OCI-LY7 (cell line): ENCODE data around the gene DVL1. TPM values are rescaled to one million over a fixed set of nuclear protein-coding genes. Genes with fewer than 3 reads are reported as not detected.
A peak's percentile ranks its signal among the peaks of the same experiment; 100 is the strongest.

Source experiments
- BruUV-seq: library from RNA; stranded (reverse); fragments of 400-500 nt; replicated peaks from 2 replicates; lab custom pipeline; 2021; lab: Mats Ljungman, UMichigan
- CTCF ChIA-PET: fragments of 300-600 bp; sonication (Branson Sonifier 250); formaldehyde crosslinking; loops from one replicate; lab custom pipeline; 2022; ENCODE audit warnings: antibody characterized with exemption; ENCODE audit not compliant: unreplicated experiment; lab: Charles Lee
- POLR2A ChIA-PET: fragments of 300-600 bp; sonication (Branson Sonifier 250); formaldehyde crosslinking; loops from one replicate; lab custom pipeline; 2022; ENCODE audit warnings: antibody characterized with exemption; lab: Charles Lee
- DNase-seq: peaks from one replicate; pipeline ENCODE4 v3.0.0-alpha.2; 2015; ENCODE audit warnings: low spot score
- H2AFZ ChIP-seq: fragments of 200-600 bp; sonication (generic), shearing (Covaris generic); 2 replicates; pipeline ENCODE4 v1.6.1; 2014; ENCODE audit warnings: mild to moderate bottlenecking, antibody characterized with exemption, low read length, moderate library complexity
- H3K27ac ChIP-seq: fragments of 200-600 bp; sonication (generic); 2 replicates; pipeline ENCODE4 v1.5.1; 2014; ENCODE audit warnings: mixed run types, low read depth, mild to moderate bottlenecking, moderate library complexity, low read length, inconsistent platforms; ENCODE audit not compliant: poor library complexity, severe bottlenecking
- H3K36me3 ChIP-seq: fragments of 200-600 bp; sonication (generic); 2 replicates; pipeline ENCODE4 v1.6.1; 2014; ENCODE audit warnings: mild to moderate bottlenecking, antibody characterized with exemption, low read length, moderate library complexity, mixed read lengths; ENCODE audit not compliant: insufficient read depth
- H3K4me1 ChIP-seq: fragments of 200-600 bp; sonication (generic); 2 replicates; pipeline ENCODE4 v1.5.1; 2014; ENCODE audit warnings: mild to moderate bottlenecking, low read length; ENCODE audit not compliant: insufficient read depth, poor library complexity, severe bottlenecking
- H3K4me2 ChIP-seq: fragments of 200-600 bp; sonication (generic); 2 replicates; pipeline ENCODE4 v1.6.1; 2014; ENCODE audit warnings: mild to moderate bottlenecking, low read length
- H3K4me3 ChIP-seq: fragments of 200-600 bp; sonication (generic); 2 replicates; pipeline ENCODE4 v1.5.1; 2014; ENCODE audit warnings: mild to moderate bottlenecking, low read depth, low read length; ENCODE audit not compliant: poor library complexity, severe bottlenecking
- H3K79me2 ChIP-seq: fragments of 200-600 bp; sonication (generic); 2 replicates; pipeline ENCODE4 v1.6.1; 2016; ENCODE audit warnings: low read depth, mild to moderate bottlenecking, low read length, moderate library complexity, mixed read lengths; ENCODE audit not compliant: insufficient read depth
- H3K9me2 ChIP-seq: fragments of 200-600 bp; sonication (generic); 2 replicates; pipeline ENCODE4 v1.6.1; 2016; ENCODE audit warnings: mild to moderate bottlenecking, low read length, mixed read lengths; ENCODE audit not compliant: insufficient read depth
- H3K9me3 ChIP-seq: fragments of 200-600 bp; sonication (generic); 2 replicates; pipeline ENCODE4 v1.6.1; 2014; ENCODE audit warnings: mild to moderate bottlenecking, mixed run types, low read length, mixed read lengths
- H4K20me1 ChIP-seq: fragments of 200-600 bp; sonication (generic); 2 replicates; pipeline ENCODE4 v1.6.1; 2014; ENCODE audit warnings: mild to moderate bottlenecking, antibody characterized with exemption, low read length, moderate library complexity, mixed read lengths; ENCODE audit not compliant: insufficient read depth
- EZH2phosphoT487 ChIP-seq: fragments of 200-600 bp; sonication (generic); IDR thresholded peaks from 2 replicates; pipeline ENCODE4 v1.6.1; 2018; ENCODE audit warnings: low read depth, borderline replicate concordance, mild to moderate bottlenecking, mixed run types, antibody characterized with exemption, low read length, moderate library complexity, mixed read lengths
- intact Hi-C: fragments of 100-400 bp; cut with micrococcal nuclease; formaldehyde crosslinking; loops from one replicate; pipeline ENCODE4 v1.10.0; 2022; ENCODE audit not compliant: unreplicated experiment
- total RNA-seq, 2 experiments: library from RNA; depleted of rRNA in 1 of 2; stranded (reverse); fragments of >200 nt in 1 of 2; shearing (Covaris generic) in 1 of 2; gene quantifications; 2 replicates each; pipeline ENCODE4 v1.2.3, GENCODE V29; 2014 to 2022
- TF ChIP-seq, protein P1 (sequence below): fragments of 200-600 bp; sonication (generic); conservative IDR thresholded peaks from 2 replicates; pipeline ENCODE4 v1.5.1; 2014; ENCODE audit warnings: mild to moderate bottlenecking, antibody characterized with exemption, low read length, moderate library complexity, mixed read lengths

Gene DVL1
- total RNA-seq, 2 experiments from 2014 or later = 27.8 to 47.1 TPM

- H2AFZ ChIP-seq = no peak overlapping the region
- H3K36me3 ChIP-seq = peaks cover 81% of the 10 kb centered on the region
- TF ChIP-seq, protein P1, sequence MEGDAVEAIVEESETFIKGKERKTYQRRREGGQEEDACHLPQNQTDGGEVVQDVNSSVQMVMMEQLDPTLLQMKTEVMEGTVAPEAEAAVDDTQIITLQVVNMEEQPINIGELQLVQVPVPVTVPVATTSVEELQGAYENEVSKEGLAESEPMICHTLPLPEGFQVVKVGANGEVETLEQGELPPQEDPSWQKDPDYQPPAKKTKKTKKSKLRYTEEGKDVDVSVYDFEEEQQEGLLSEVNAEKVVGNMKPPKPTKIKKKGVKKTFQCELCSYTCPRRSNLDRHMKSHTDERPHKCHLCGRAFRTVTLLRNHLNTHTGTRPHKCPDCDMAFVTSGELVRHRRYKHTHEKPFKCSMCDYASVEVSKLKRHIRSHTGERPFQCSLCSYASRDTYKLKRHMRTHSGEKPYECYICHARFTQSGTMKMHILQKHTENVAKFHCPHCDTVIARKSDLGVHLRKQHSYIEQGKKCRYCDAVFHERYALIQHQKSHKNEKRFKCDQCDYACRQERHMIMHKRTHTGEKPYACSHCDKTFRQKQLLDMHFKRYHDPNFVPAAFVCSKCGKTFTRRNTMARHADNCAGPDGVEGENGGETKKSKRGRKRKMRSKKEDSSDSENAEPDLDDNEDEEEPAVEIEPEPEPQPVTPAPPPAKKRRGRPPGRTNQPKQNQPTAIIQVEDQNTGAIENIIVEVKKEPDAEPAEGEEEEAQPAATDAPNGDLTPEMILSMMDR = no peak
- TF ChIP-seq EZH2phosphoT487 = no peak
- H4K20me1 ChIP-seq = no peaks in the 10 kb centered on the region
- H3K4me2 ChIP-seq = peak overlapping the region; percentile 73
- intact Hi-C loops = no loop called here
- no peaks in the 10 kb centered on the region for H3K9me2 ChIP-seq
- no peak for DNase-seq
- H3K27ac ChIP-seq = peak overlapping the region; percentile 54
- TSS peak; percentile 64 for BruUV-seq
- peak overlapping the region; percentile 90 for H3K4me3 ChIP-seq
- H3K4me1 ChIP-seq = peaks cover 29% of the 10 kb centered on the region
- ChIA-PET POLR2A (interaction anchor here (0.5 to 0.6 kb wide), 3 partner anchors 10 to 127 kb away, joined by 3 to 4 read pairs (median 3); no protein-coding TSS in a partner anchor), CTCF (no interaction called here)
- H3K9me3 ChIP-seq = no peaks in the 10 kb centered on the region
- H3K79me2 ChIP-seq = peaks cover 58% of the 10 kb centered on the region
Measured at GRCh38 chr1:1397839-1398523, 48.8 kb upstream of the DVL1 start.

DNA sequence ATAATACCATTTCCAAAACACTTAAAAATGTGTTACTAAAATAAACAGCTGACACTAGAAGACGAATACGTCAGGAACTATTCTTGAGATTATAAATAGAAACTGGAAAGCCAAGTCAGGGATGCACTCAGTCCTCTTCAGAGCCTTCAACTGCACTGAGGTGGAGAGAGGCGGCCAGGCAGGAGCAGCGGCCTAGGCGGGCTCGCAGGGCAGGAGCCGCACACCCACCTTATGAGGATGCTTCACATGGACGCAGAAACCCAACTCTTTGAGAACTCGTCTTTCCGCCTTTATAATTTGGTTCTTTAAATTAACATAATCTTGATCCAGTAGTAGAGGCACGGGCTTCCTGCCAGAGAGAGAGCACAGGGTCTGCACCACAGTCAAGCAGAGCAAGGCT is 45.9 kb upstream of the DVL1 start:
- no peaks in the 10 kb centered on the region for H3K9me2 ChIP-seq
- peaks cover 39% of the 10 kb centered on the region for H3K79me2 ChIP-seq
- H3K9me3 ChIP-seq = no peaks in the 10 kb centered on the region
- POLR2A ChIA-PET = no interaction called here
- no peak overlapping the region for H3K27ac ChIP-seq
- no peak for DNase-seq
- peaks cover 81% of the 10 kb centered on the region for H3K36me3 ChIP-seq
- TF ChIP-seq, protein P1 = no peak
- no peak for TF ChIP-seq EZH2phosphoT487
- H3K4me3 ChIP-seq = no peak overlapping the region
- BruUV-seq = no TSS peak
- H3K4me1 ChIP-seq = peaks cover 12% of the 10 kb centered on the region
- H2AFZ ChIP-seq = no peak overlapping the region
- CTCF ChIA-PET = no interaction called here
- no peaks in the 10 kb centered on the region for H4K20me1 ChIP-seq
- no peak overlapping the region for H3K4me2 ChIP-seq
- intact Hi-C loops = no loop called here

DNA sequence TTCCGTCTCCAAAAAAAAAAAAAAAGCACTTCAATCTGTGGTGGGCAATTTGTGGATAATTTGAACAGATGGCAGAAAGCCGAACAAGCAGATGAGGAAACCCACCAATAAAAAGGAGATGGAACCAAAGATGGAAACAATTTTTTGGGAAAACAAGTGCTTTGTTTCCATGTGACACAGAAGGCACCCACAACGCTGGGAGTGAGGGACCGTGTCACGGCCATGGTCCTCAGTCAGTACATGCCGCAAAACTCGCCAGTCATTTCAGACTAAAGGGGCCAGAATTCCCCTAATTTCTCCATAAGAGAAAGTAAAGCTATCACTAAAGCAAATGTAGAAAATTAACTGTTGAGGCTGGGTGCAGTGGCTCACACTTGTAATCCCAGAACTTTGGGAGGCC is 44.9 kb upstream of the DVL1 start:
- TF ChIP-seq EZH2phosphoT487 = no peak
- TF ChIP-seq, protein P1 = no peak
- no peaks in the 10 kb centered on the region for H3K9me2 ChIP-seq
- intact Hi-C loops = no loop called here
- H3K36me3 ChIP-seq = peaks cover 87% of the 10 kb centered on the region
- DNase-seq = no peak
- H3K4me3 ChIP-seq = no peak overlapping the region
- CTCF ChIA-PET = no interaction called here
- no peak overlapping the region for H2AFZ ChIP-seq
- no peak overlapping the region for H3K27ac ChIP-seq
- no peak overlapping the region for H3K4me2 ChIP-seq
- no TSS peak for BruUV-seq
- H3K79me2 ChIP-seq = peaks cover 32% of the 10 kb centered on the region
- peaks cover 12% of the 10 kb centered on the region for H3K4me1 ChIP-seq
- POLR2A ChIA-PET = interaction anchor here (0.7 kb wide), 1 partner anchor 13 kb away, joined by 3 read pairs; no protein-coding TSS in a partner anchor
- H3K9me3 ChIP-seq = no peaks in the 10 kb centered on the region
- H4K20me1 ChIP-seq = no peaks in the 10 kb centered on the region
